H1 (cell line): ENCODE measurements around the gene HCK.

Experiments used
- ASH2L ChIP-seq: fragments of 200-600, 300-600 bp; sonication (generic); IDR thresholded peaks from one replicate; pipeline ENCODE4 v1.7.1; 2017; ENCODE audit warnings: low read length
- ATF2 ChIP-seq: IDR thresholded peaks from 2 replicates; pipeline ENCODE4 v1.6.1; 2012; ENCODE audit warnings: low read length, inconsistent platforms
- CEBPB ChIP-seq: IDR thresholded peaks from 2 replicates; pipeline ENCODE4 v1.6.1; 2012; ENCODE audit warnings: low read depth, low read length
- CTCF ChIP-seq, 3 experiments: IDR thresholded peaks; 1 replicate in 2 of 3; 2 replicates in 1 of 3; pipeline versions ENCODE4 v1.5.1 to v1.6.1; 2011; ENCODE audit warnings: low read length in 3 of 3, mild to moderate bottlenecking in 3 of 3, inconsistent platforms in 2 of 3, low read depth in 1 of 3, moderate library complexity in 1 of 3; ENCODE audit not compliant: insufficient read depth in 1 of 3; ENCODE audit errors: control extremely low read depth in 1 of 3
- EP300 ChIP-seq, 2 experiments: IDR thresholded peaks; 1 replicate in 1 of 2; 2 replicates in 1 of 2; pipeline ENCODE4 v1.6.1; 2011 to 2012; ENCODE audit warnings: low read depth in 2 of 2, low read length in 2 of 2, mild to moderate bottlenecking in 2 of 2, borderline replicate concordance in 1 of 2, inconsistent platforms in 1 of 2, moderate library complexity in 1 of 2
- GABPA ChIP-seq: IDR thresholded peaks from 2 replicates; pipeline ENCODE4 v1.6.1; 2011; ENCODE audit warnings: mild to moderate bottlenecking, low read length, moderate library complexity, borderline replicate concordance; ENCODE audit not compliant: insufficient read depth
- HDAC2 ChIP-seq, 2 experiments: fragments of 300-600 bp in 1 of 2; sonication (generic) in 1 of 2; IDR thresholded peaks; 2 replicates each; pipeline ENCODE4 v1.6.1; 2011 to 2012; ENCODE audit warnings: low read depth in 2 of 2, low read length in 2 of 2, mild to moderate bottlenecking in 2 of 2, moderate library complexity in 2 of 2, borderline replicate concordance in 1 of 2, inconsistent platforms in 1 of 2
- POLR2A ChIP-seq, 2 experiments: IDR thresholded peaks; 1 replicate in 1 of 2; 2 replicates in 1 of 2; pipeline ENCODE4 v1.6.1; 2011; ENCODE audit warnings: low read depth in 2 of 2, low read length in 2 of 2, mild to moderate bottlenecking in 2 of 2; ENCODE audit errors: control extremely low read depth in 1 of 2
- POLR2AphosphoS5 ChIP-seq: IDR thresholded peaks from 2 replicates; pipeline ENCODE4 v1.6.1; 2011; ENCODE audit warnings: low read depth, low read length
- RFX5 ChIP-seq: IDR thresholded peaks from 2 replicates; pipeline ENCODE4 v1.6.1; 2011; ENCODE audit warnings: low read depth, low read length, improper control_type of control experiment, borderline replicate concordance
- SAP30 ChIP-seq: fragments of 300-600 bp; sonication (generic); IDR thresholded peaks from 2 replicates; pipeline ENCODE4 v1.7.1; 2012; ENCODE audit warnings: low read length, moderate library complexity, mild to moderate bottlenecking, inconsistent platforms; ENCODE audit not compliant: insufficient read depth, insufficient replicate concordance
- SUZ12 ChIP-seq: fragments of 200-600 bp; sonication (generic); IDR thresholded peaks from 2 replicates; pipeline ENCODE4 v1.6.1; 2012; ENCODE audit warnings: mild to moderate bottlenecking, inconsistent platforms, low read length, moderate library complexity, mixed read lengths
- TBP ChIP-seq: IDR thresholded peaks from 2 replicates; pipeline ENCODE4 v1.6.1; 2011; ENCODE audit warnings: low read depth, low read length, improper control_type of control experiment
- TCF12 ChIP-seq: IDR thresholded peaks from 2 replicates; pipeline ENCODE4 v1.6.1; 2011; ENCODE audit warnings: low read depth, mild to moderate bottlenecking, low read length

GRCh38 chr20:32111156-32111686 lies 59.2 kb downstream of the HCK start:
- TF ChIP-seq CTCF (IDR thresholded peaks at IDR 0.05; ENCODE audit: control extremely low read depth in 1 of 3, insufficient read depth in 1 of 3, low read depth in 1 of 3, low read length in 3 of 3): no peak
- no peak for TF ChIP-seq SAP30
- TF ChIP-seq ASH2L: no peak
- no peak for TF ChIP-seq CEBPB
- TF ChIP-seq GABPA: no peak
- TF ChIP-seq HDAC2 (IDR thresholded peaks at IDR 0.05; ENCODE audit: borderline replicate concordance in 1 of 2, low read depth in 2 of 2, low read length in 2 of 2): no peak
- no peak for TF ChIP-seq POLR2AphosphoS5
- no peak for TF ChIP-seq EP300 (IDR thresholded peaks at IDR 0.05; ENCODE audit: borderline replicate concordance in 1 of 2, low read depth in 2 of 2, low read length in 2 of 2)
- no peak for TF ChIP-seq ATF2
- no peak for TF ChIP-seq RFX5
- TF ChIP-seq TCF12: no peak
- TF ChIP-seq TBP: no peak
- no peak for TF ChIP-seq SUZ12
- TF ChIP-seq POLR2A (IDR thresholded peaks at IDR 0.05; ENCODE audit: control extremely low read depth in 1 of 2, low read depth in 2 of 2, low read length in 2 of 2): no peak
